Measurements from ENCODE around the gene MRGPRG.

DNA sequence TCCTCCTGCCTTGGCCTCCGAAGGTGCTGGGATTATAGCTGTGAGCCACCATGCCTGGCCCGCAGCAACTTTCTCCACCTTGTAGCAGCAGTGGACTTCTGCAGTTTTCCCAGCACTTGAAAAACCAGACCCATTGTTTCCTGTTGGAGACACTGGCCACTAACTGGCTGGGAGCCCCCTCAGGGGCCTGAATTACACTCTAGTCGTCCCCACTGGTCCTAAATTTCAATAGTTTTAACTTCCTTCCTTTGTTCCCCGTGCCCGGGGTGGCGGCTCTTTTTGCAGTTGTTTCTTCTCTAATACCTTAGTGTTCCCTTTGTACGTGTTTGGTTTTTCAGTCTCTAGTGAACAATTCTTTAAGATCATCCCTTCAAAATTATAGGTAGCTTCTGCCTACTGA, 16.2 kb upstream of the MRGPRG start:
- TF ChIP-seq, protein P1, sequence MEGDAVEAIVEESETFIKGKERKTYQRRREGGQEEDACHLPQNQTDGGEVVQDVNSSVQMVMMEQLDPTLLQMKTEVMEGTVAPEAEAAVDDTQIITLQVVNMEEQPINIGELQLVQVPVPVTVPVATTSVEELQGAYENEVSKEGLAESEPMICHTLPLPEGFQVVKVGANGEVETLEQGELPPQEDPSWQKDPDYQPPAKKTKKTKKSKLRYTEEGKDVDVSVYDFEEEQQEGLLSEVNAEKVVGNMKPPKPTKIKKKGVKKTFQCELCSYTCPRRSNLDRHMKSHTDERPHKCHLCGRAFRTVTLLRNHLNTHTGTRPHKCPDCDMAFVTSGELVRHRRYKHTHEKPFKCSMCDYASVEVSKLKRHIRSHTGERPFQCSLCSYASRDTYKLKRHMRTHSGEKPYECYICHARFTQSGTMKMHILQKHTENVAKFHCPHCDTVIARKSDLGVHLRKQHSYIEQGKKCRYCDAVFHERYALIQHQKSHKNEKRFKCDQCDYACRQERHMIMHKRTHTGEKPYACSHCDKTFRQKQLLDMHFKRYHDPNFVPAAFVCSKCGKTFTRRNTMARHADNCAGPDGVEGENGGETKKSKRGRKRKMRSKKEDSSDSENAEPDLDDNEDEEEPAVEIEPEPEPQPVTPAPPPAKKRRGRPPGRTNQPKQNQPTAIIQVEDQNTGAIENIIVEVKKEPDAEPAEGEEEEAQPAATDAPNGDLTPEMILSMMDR (conservative IDR thresholded peaks at IDR 0.05 in 1 of 2, IDR thresholded peaks at IDR 0.05 in 1 of 2; ENCODE audit: low read depth in 1 of 2, low read length in 2 of 2), result no peak
- no peak for TF ChIP-seq EZH2 (IDR thresholded peaks at IDR 0.05; ENCODE audit: low read length, missing control alignments)

Measured in fibroblast of lung (primary cell).